ENCODE data around the gene TUBB2A.

The TUBB2A gene

DNA sequence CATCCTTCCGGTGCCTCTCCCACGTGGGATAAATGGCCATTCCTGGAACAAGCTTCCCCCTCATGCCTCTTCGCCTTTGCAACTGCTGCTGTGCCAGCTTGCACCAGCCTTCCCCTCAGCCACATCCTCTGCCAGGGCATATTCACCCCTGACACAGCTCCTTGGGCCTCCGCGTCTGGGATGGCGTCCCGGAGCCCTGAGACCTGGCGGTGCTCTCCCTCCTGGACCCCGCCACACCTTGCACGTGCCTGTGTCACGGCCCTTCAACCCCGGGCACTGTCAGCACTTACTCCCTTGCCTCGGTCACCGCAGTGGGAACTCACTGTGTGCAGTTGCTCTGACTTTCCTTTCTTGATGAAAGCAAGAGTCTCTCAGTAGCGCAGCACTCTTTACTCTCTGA is 25.6 kb downstream of the TUBB2A start:
- H3K27ac ChIP-seq: no peak overlapping the region
- no peak overlapping the region for H3K4me3 ChIP-seq

- H3K4me3 ChIP-seq: no peak overlapping the region
Measured at GRCh38 chr6:3128356-3129108, 28.8 kb downstream of the TUBB2A start.

GRCh38 chr6:3125815-3126214 is 31.5 kb downstream of the TUBB2A start:
- no peak overlapping the region for H3K27ac ChIP-seq

More at GRCh38 chr6:3128356-3129108, 28.8 kb downstream of the TUBB2A start:
- H3K27ac ChIP-seq: no peak overlapping the region

GRCh38 chr6:3124667-3125066 is 32.7 kb downstream of the TUBB2A start:
- Histone ChIP-seq H3K27ac (no peak overlapping the region), H3K4me3 (no peak overlapping the region)

More at GRCh38 chr6:3125815-3126214, 31.5 kb downstream of the TUBB2A start:
- H3K4me3 ChIP-seq: no peak overlapping the region

- Histone ChIP-seq H3K4me3 (no peak overlapping the region), H3K27ac (no peak overlapping the region)
Measured at GRCh38 chr6:3122823-3123182, 34.5 kb downstream of the TUBB2A start.

DNA sequence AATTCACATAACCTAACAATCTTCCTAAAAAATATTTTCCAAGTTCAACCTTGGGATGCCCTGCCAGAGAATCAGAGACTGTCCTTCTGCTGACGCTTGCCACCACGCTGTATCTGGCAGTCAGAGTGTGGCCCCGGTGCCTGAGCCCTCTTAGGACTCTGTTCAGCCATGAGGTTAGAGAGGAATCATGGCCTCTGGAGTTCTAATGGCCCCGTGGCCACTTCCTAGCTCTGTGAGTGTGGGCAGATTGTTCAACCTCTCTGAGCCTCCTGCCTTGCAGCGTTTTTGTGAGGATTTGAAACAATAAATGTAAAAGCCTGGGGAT is 36.6 kb downstream of the TUBB2A start:
- H3K27ac ChIP-seq: no peak overlapping the region
- H3K4me3 ChIP-seq: no peak overlapping the region

DNA sequence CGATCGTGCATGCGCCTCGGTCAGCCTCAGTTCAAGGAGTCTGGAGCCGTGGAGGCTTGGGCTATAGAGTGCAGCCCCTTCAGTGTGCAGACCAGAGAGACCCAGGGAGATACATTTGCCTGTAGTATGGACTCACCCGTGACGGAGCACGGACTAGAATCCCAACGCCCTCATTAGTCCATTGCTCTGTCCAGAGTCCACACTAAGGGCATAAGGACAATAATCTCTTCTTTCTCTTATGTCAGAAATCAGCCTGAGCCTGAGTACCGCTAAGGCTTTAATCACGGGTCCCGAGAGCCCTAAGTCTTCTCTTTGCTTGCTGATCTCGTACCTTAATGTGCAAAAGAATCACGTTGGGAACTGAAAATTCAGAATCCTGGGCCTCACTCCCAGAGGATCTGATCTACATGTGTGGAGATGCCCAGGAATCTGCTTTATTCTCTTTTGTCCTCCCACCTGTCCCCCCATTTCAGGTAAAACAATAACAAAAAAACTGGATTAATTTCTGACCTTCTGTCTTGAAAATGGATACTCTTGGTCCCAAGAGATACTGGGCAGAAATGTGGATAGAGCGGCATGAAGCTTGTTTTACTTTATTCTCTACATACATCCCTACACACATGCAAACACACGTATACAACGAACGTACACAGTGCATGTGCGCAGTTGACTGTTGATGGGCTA is 38.2 kb downstream of the TUBB2A start:
- H3K27ac ChIP-seq: peak overlapping the region in 20 of 21 experiments; percentile 81 to 97 (median 93)
- peak overlapping the region; percentile 66 to 91 (median 82) for H3K4me3 ChIP-seq

GRCh38 chr6:3118353-3119039 is 38.8 kb downstream of the TUBB2A start, which contains the start of gene BPHL:
BPHL (plus strand) TSS chr6:3118711; CDS start chr6:3118741, 30 bp downstream.
- Histone ChIP-seq H3K27ac (peak within 1 kb of the TSS; percentile 65 to 97 (median 93)), H3K4me3 (peak within 1 kb of the TSS; percentile 66 to 91 (median 82))

- Histone ChIP-seq H3K4me3 (peak overlapping the region; percentile 66 to 91 (median 82)), H3K27ac (peak overlapping the region in 20 of 21 experiments; percentile 81 to 97 (median 93))
Measured at GRCh38 chr6:3117912-3118352, 39.4 kb downstream of the TUBB2A start.

DNA sequence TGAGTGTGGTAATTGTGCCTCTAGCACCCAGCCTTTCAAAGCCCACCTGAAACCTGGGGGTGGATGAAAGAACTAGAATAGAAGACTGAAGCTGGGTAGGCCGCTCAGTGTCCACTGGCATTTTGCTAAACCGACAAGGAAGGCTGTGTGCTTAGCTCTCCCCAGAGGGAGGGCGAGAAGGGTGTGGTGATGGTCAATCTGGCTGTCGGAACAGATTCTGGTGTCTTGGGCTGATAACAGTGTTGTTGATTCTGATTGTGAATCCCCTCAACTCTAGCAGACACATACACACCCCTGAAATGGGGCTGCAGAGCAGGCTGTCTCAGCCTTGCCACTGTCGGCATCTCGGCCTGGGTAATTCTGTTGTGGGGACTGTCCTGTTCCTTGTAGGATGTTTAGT is 43.0 kb downstream of the TUBB2A start:
- Histone ChIP-seq H3K27ac (no peak overlapping the region), H3K4me3 (no peak overlapping the region)

- no peak overlapping the region for H3K4me3 ChIP-seq
- H3K27ac ChIP-seq: no peak overlapping the region
Measured at GRCh38 chr6:3109761-3110160, 47.6 kb downstream of the TUBB2A start.

DNA sequence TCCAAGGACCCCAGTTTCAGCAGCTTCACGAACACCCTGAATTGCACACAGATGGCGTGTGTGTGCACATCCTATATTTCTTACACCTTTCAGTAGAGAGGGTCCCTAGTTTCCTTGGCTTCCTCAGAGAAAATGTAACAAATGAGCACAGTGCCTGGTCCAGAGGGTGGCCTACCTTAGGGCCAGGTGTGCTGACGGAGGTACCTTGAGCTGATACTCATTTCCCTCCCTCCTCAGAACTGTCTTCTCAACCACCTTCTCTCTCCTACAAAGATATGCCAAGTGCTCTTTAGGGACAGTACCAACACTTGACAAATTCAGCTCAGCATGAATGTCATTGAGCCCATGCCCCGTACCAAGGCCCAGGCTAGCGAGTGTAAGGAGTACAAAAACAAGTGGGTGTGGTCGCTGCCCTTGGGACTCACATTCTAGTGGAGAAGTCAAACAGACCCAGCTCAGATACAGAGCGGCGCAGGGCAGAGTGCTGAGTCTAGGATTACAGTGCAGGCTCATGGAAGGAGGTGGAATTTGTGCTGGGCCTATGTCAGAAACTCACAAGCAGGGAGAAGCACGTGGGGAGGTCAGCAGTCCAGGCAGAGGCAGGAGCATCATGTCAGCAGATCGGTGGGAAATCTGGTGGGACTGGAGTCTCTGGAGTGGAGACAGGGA is 48.5 kb downstream of the TUBB2A start:
- H3K27ac ChIP-seq: peak overlapping the region in 2 of 21 experiments; percentile 12 to 14
- H3K4me3 ChIP-seq: no peak overlapping the region

Measured in skin epidermis (tissue), 12 donors.